HG02943 (cell line): ENCODE data around the gene NECAB3.
A peak's percentile ranks its signal among the peaks of the same experiment; 100 is the strongest.

ENCODE experiments used
- ATAC-seq: cut with Tn5 transposase; IDR thresholded peaks from one replicate; pipeline ENCODE4 v1.9.1; 2021; ENCODE audit warnings: mild to moderate bottlenecking, low read depth, moderate library complexity; ENCODE audit not compliant: unreplicated experiment

NECAB3 gene

GRCh38 chr20:33679758-33680485 is 5.7 kb upstream of the NECAB3 start:
- no peak for ATAC-seq

- ATAC-seq: no peak
Measured at GRCh38 chr20:33677991-33678702, 3.9 kb upstream of the NECAB3 start.

GRCh38 chr20:33676652-33677645 is 2.7 kb upstream of the NECAB3 start:
- no peak for ATAC-seq

- no peak for ATAC-seq
Measured at GRCh38 chr20:33676121-33676520, 1.9 kb upstream of the NECAB3 start.

GRCh38 chr20:33675136-33675959 is 1.1 kb upstream of the NECAB3 start:
- no peak for ATAC-seq

- no peak for ATAC-seq
Measured at GRCh38 chr20:33673410-33674293, 576 bp downstream of the NECAB3 start.

GRCh38 chr20:33673114-33673409 is 1.2 kb downstream of the NECAB3 start:
- no peak for ATAC-seq

- ATAC-seq: no peak
Measured at GRCh38 chr20:33672426-33673113, 1.7 kb downstream of the NECAB3 start.

- no peak for ATAC-seq
Measured at GRCh38 chr20:33671573-33672288, 2.5 kb downstream of the NECAB3 start.

GRCh38 chr20:33670715-33671499 is 3.3 kb downstream of the NECAB3 start:
- ATAC-seq: no peak

GRCh38 chr20:33669873-33670640 is 4.2 kb downstream of the NECAB3 start:
- no peak for ATAC-seq

GRCh38 chr20:33669224-33669623 is 5.0 kb downstream of the NECAB3 start:
- ATAC-seq: no peak

- no peak for ATAC-seq
Measured at GRCh38 chr20:33668466-33669155, 5.6 kb downstream of the NECAB3 start.

GRCh38 chr20:33667676-33668465 is 6.4 kb downstream of the NECAB3 start:
- ATAC-seq: peak; percentile 46

- ATAC-seq: peak; percentile 19
Measured at GRCh38 chr20:33667245-33667675, 7.0 kb downstream of the NECAB3 start.
